HG02852 (cell line): ENCODE measurements around the gene ANK3.

Experiments
- ATAC-seq: cut with Tn5 transposase; IDR thresholded peaks from one replicate; pipeline ENCODE4 v1.9.1; 2021; ENCODE audit warnings: mild to moderate bottlenecking, moderate library complexity; ENCODE audit not compliant: unreplicated experiment

ANK3 gene

GRCh38 chr10:60107308-60107976, 282.2 kb downstream of the ANK3 start:
- no peak for ATAC-seq

- no peak for ATAC-seq
These were observed 284.4 kb downstream of the ANK3 start for GRCh38 chr10:60105295-60105695.

GRCh38 chr10:60101821-60102220, 287.9 kb downstream of the ANK3 start:
- ATAC-seq, result no peak

DNA sequence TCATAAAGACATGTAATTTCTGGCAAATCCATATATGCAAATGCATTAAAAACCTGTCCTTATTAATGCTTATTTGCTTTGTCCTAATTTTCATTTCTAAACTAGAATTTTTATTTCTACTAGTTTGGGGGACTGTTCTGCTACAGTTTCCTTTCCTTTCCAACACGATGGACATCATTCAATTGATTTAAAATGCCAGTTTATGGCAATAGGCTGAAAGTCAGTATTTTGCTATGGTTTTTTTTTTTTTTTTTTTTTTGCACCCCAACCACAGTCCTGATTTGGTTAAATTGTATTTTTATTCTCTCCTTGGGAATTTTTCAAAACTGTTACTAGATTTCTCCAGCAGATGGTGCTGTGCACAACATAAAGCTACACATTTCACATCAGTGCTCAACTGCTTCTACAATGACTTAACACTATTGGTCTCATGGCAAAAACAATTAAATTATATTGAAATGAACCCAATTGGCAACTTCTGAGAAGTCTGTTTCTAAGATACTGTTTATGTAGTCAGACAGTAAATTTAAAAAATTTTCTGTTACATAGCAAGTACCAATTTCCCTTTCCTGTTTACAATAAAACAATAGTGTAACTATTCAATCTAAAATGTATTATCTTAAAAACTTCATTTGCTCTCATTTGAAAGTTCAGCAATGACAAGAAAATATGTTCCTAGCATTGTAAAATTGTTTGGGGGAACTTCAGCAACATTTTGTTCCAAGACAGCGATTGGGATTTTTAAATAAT, 289.5 kb downstream of the ANK3 start:
- ATAC-seq, result no peak

DNA sequence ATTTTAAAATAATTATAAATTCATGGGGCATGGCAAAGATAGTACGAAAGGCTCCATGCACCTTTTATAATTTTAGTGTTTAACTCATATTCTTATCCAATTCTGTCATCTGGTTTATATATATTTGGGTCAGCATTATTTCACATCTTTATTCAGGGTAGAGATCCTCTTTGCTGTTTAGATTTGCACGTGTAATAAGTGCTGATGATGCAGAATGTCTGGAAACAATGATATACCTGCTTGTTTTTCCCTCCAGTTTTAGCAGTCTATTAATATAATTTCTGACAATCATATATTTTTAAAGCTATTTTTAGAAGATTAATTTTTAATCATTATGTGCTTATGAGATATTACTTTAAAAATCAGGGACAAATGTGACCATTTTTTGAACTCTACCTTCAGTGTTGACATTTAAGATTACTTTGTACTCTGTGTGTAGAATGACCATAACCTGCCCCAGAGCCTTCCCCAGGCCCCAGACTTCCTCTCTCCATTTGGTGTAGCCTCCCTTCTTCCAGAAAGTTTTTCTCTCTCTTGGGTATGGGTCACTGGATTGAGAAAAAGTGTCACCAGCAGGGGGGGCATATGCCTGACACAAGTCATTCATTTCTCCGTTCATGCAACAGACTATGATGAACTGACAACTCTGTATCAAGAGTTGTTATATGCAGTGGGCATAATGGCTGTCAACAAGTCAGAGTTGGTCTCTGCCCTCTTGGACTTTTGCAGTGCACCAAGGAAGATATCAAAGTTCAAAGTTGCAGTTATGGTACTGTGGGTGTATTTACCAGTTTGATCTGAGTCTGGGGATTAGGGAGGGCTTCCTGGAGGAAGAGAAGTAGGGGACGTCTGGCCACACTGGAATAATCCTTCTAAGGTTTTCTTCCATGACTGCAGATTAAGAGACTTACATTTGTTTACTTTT, 290.7 kb downstream of the ANK3 start:
- no peak for ATAC-seq

DNA sequence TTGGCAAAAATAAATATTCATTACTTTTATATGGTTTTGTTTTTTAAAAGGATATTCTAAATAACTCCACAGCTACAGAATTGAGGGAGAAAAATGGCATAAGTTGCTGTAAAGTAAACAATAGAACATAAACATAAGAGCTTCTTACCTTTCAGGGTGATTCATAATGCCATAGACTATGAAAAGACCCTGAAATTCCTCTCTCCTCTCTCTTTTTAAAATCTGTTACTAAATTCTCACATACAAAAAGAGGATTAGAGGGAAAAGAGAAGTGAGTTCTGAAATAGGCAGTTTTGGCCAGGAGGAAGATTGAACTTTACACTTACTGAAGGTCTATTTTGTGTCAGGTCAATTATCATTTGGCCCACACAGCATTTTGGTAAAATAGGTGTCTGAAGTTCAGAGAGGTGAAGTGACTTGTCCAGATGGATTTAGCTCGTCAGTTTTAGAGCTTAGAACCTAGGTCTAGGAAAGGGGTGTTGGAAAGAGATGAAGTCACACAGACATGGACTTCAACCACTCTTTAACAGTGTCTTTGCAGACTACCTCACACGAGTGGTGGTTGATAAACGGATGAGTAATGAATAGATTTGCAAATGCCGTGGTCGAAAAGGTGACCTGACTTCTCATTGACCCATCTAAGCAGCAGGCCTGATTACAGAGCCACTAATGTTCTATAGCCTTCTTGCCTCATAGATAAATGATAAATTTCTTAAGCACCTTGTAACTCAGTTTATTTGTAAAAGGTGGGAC, 292.7 kb downstream of the ANK3 start:
- peak; percentile 75 for ATAC-seq

DNA sequence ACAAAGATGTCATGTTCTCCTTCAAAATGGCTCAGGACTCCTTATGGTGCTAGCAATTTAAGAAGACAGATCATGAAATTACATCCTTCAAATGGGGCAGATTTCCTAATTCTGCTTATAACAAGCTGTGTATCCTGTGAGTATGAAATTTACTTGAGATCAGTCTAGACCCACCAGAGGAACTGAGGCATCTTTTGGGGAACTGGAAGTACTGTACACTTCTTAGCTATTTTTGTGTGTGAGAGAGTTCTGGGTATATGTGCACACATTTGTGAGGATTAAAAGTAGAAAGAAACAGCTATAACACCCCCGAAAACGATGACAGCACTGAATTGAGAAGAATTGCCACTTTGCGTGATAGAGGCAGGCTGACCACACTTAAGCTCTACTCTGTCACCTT, 296.4 kb downstream of the ANK3 start:
- ATAC-seq, result peak; percentile 69

DNA sequence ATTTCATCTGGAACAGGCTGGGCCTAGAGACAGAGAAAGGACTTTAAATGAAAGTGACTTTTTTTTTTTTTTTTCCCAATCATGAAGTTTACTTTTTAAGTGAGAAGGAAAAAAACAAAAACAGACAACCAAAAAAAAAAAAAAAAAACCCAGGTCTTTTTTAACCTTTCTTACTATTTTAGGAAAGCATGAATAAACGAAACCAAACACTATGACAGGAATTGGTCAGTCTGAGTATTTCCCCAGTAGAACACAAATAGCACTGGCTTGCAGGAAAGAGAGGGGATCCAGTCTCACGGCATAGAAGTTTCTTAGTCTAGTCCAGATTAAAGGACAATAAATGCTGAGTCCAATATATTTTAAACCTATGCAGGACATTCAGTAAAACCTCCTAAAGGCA, 302.8 kb downstream of the ANK3 start:
- ATAC-seq, result peak; percentile 91

DNA sequence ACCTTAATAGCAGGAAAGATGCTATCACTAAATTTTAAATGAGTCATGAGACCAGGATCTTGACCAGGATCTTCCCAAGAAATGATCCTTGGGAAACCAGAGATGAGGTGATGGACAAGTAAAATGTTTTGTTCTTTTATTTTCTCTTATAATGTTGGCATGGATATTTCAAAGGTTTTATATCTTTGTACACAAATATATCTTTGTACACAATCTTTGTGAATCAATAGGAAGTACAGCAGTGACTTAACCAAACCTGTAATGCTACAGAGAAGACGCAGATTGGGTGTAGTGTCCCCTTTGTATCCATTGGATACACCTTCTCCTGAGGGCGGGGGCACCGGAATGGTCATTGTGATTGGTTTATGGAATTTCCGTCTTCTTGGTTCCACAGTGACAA, 303.3 kb downstream of the ANK3 start:
- no peak for ATAC-seq

- no peak for ATAC-seq
These were observed 306.8 kb downstream of the ANK3 start for GRCh38 chr10:60082744-60083344.

DNA sequence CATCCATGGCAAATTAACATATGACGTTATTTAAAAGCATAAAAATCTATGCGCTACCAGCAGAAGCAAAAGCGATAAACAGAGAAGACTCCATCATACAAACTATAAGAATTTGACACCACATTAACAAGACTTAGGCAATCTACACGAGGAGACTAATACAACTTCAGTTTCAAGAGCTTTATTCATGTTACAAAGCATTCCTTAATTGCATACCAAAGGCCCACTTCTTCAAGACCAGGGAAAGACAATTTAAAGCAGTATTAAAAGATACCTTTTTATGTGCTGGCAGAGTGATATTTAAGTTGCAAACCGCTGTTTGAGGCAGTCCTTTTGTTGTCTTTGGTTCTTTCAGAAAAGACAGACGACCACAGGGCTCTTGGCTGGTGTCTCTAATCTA, 307.3 kb downstream of the ANK3 start:
- no peak for ATAC-seq

DNA sequence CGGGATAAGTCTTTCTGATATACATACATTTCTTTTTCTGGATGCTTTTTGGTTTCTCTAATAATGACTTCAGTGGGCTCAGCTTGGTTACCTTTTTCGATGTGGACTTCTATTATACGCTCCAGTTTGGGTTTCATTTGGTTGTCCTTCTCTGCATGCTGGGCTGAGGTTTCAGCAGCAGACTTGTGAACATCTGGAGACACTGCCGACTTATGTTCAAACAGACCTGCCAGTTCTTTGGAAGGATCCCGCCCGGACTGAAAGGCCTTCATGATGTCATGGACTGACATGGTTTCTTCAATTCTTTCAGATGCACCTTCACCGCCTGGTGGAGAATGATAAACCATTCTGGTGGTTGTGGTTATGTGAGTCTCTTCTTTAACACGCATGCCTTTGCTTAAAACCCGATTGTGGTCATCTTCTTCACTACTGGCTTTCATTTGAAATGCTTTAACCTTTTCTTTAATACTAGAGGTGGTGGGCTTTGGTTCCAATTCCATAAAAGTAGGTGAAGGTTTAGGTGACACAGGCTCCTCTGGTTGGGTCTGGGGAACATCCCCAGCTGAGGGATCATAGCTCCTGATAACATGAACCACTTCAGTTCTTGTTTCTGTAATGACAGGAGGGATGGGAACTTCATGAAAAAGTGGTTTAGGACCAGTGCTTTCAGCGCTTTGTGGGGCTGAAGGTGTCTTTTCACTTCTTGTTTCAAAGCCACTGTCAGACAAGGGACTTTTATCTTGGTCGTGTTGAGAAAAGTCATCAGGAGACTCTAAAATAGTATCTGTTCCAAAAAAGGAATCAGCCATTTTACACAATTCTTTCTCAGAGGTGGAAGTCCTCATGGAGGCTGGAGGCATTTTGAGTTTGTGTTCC, 315.7 kb downstream of the ANK3 start:
- peak; percentile 92 for ATAC-seq

DNA sequence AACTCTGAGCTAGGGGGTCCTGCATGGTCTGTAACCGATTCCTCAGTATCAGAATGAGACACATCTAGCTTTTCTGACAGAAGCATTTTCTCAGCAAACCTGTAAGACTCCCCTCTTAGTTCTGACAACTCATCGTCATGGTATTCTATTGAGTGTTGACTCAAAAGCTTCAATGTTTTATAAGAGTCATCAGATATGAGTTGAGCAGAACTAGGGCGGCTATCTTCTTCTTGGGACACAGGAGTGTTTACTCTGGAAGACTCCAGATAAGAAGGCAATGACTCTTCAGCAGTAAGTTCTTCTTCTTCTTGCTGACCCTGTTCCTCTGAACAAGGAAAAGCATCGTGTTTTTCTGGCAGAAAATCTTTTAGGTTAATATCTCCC, 316.3 kb downstream of the ANK3 start:
- ATAC-seq, result no peak

- ATAC-seq, result no peak
These were observed 320.4 kb downstream of the ANK3 start for GRCh38 chr10:60069311-60069710.

DNA sequence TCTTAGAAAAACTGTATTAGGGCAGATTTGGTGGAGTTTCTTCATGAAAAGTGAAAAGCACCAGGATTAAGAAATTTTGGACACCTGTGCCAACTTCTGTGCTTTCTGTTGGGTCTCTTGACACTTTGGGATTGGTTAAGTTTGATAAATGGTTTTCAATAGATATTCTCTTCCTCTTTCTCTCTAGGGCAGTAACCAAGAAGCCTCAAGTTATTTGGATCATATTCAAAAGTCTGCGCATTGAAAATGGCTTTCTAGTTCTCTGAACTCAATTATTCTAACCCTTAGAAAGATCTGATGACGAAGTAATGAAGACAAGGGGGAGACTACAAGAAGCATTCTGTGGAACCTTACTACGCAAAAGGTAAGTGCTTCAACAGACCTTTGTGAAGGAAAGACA, 339.3 kb downstream of the ANK3 start:
- ATAC-seq, result no peak

- ATAC-seq, result no peak
These were observed 341.6 kb downstream of the ANK3 start for GRCh38 chr10:60048091-60048501.

DNA sequence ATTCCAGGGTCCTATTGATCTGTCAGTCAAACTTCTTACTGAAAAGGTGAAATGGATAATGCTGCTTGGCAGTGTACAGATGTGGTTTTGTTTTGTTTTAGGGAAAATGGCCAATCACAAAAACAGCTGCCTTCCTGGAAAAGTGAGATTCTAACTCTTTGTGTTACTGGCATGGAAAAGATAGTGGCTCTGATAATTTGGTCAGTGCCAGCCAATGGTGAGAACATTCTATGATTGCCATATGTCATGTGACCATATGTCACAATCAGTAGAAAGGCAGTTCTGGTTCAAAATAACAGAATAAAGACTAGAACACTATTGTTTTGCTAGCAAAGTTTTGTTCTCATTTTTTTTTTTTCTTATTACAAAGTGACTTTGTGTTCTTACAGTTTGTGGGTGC, 344.1 kb downstream of the ANK3 start:
- no peak for ATAC-seq

DNA sequence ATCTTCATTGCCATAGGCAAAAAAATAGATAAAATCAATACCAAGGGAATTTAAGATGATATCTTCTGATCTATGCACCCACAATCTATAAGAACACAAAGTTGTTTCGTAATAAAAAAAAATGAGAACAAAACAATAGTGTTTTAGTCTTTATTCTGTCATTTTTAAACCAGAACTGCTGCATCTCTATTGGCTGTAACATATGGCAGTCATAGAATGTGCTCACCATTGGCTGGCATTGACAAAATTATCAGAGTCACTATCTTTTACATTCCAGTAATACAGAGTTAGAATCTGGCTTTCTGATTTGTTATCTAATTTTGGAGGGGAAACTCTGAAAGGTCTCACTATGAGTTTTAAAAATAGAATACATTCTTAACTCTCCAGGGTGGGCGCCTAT, 344.7 kb downstream of the ANK3 start:
- ATAC-seq, result no peak

DNA sequence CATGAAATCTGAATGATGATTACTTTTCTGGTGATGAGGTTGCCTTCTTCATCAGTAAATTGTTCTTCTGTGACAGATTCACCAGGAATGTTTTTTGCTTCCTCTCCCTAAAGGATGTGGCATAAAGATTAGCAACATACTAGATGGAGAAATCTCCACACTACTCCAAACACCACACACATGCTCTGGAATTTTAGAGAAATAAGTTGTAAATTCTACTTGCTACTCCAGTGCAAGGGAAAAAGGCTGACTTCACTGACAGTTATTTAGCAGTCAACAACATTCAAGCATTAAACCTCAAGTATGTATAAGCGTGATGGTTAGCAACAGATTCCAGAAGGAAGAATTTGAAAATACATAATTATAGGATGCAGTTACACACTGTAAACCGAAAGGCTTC, 345.4 kb downstream of the ANK3 start:
- ATAC-seq, result no peak
